IPS DF 6.9 (cell line): ENCODE data around the gene SLC24A3.
"Not testable (repeated sequence)": the region's sequence is repeated elsewhere in the genome, so short reads cannot be mapped to it uniquely, and the experiment has no call there.

Source experiments
- DNase-seq: peaks from one replicate; pipeline ENCODE4 v3.0.0-alpha.2; 2013; ENCODE audit warnings: low read depth, low spot score
- H3K27ac ChIP-seq: one replicate; pipeline ENCODE4 v1.5.1; 2013; ENCODE audit warnings: low read length, control low read depth
- H3K27me3 ChIP-seq: 2 replicates; pipeline ENCODE4 v1.6.1; 2013; ENCODE audit warnings: mild to moderate bottlenecking, low read length; ENCODE audit not compliant: control insufficient read depth, insufficient read depth
- H3K36me3 ChIP-seq: 2 replicates; pipeline ENCODE4 v1.6.1; 2013; ENCODE audit warnings: low read length; ENCODE audit not compliant: control insufficient read depth, insufficient read depth
- H3K4me1 ChIP-seq: 2 replicates; pipeline ENCODE4 v1.6.1; 2013; ENCODE audit warnings: low read length; ENCODE audit not compliant: control insufficient read depth, insufficient read depth
- H3K4me3 ChIP-seq: 2 replicates; pipeline ENCODE4 v1.5.1; 2013; ENCODE audit warnings: mild to moderate bottlenecking, low read length
- H3K9me3 ChIP-seq: 2 replicates; pipeline ENCODE4 v1.6.1; 2013; ENCODE audit warnings: low read length, inconsistent platforms; ENCODE audit not compliant: control insufficient read depth, insufficient read depth
- WGBS: extraction: QIAGEN DNeasy Blood & Tissue Kit; methylation state at CpG from one replicate; pipeline ENCODE4 v1.1.7; 2013; ENCODE audit warnings: mixed read lengths, missing lambda C conversion rate; ENCODE audit not compliant: insufficient read length, insufficient coverage; 5-methylcytosine and 5-hydroxymethylcytosine counted together

The SLC24A3 gene

GRCh38 chr20:19746396-19746795 lies 534.0 kb downstream of the SLC24A3 start:
- Histone ChIP-seq H3K36me3 (no peaks in the 10 kb centered on the region), H3K4me3 (no peak overlapping the region), H3K27ac (no peak overlapping the region), H3K4me1 (peaks cover 2% of the 10 kb centered on the region; the same call in 1 of the 2 replicates), H3K27me3 (no peaks in the 10 kb centered on the region; the same call in 1 of the 2 replicates), H3K9me3 (no peaks in the 10 kb centered on the region)
- DNase-seq: no peak
- WGBS: no CpG with 5 or more reads among the region's 1 CpG

GRCh38 chr20:19747903-19748302 lies 535.5 kb downstream of the SLC24A3 start:
- no peak overlapping the region for H3K4me3 ChIP-seq
- H3K4me1 ChIP-seq: peaks cover 2% of the 10 kb centered on the region; the same call in 1 of the 2 replicates
- no peak for DNase-seq
- H3K9me3 ChIP-seq: no peaks in the 10 kb centered on the region
- H3K36me3 ChIP-seq: no peaks in the 10 kb centered on the region
- H3K27me3 ChIP-seq: no peaks in the 10 kb centered on the region; the same call in 1 of the 2 replicates
- no peak overlapping the region for H3K27ac ChIP-seq
- WGBS: no CpG with 5 or more reads among the region's 4 CpGs

GRCh38 chr20:19748681-19749080 lies 536.2 kb downstream of the SLC24A3 start:
- no peak overlapping the region for H3K27ac ChIP-seq
- H3K36me3 ChIP-seq: no peaks in the 10 kb centered on the region
- no peaks in the 10 kb centered on the region; the same call in 1 of the 2 replicates for H3K27me3 ChIP-seq
- H3K4me3 ChIP-seq: no peak overlapping the region
- H3K9me3 ChIP-seq: no peaks in the 10 kb centered on the region
- no CpG with 5 or more reads among the region's 2 CpGs for WGBS
- DNase-seq: no peak
- peaks cover 2% of the 10 kb centered on the region; the same call in 1 of the 2 replicates for H3K4me1 ChIP-seq

GRCh38 chr20:19749618-19750071 lies 537.2 kb downstream of the SLC24A3 start:
- Histone ChIP-seq H3K9me3 (no peaks in the 10 kb centered on the region), H3K4me3 (no peak overlapping the region), H3K27ac (no peak overlapping the region), H3K4me1 (no peaks in the 10 kb centered on the region), H3K27me3 (no peaks in the 10 kb centered on the region; the same call in 1 of the 2 replicates), H3K36me3 (no peaks in the 10 kb centered on the region)
- no CpG with 5 or more reads among the region's 3 CpGs for WGBS
- DNase-seq: no peak

- WGBS: no CpG with 5 or more reads among the region's 4 CpGs
- H3K27ac ChIP-seq: no peak overlapping the region
Observed at GRCh38 chr20:19750101-19750606, 537.7 kb downstream of the SLC24A3 start.

GRCh38 chr20:19750907-19751636 lies 538.6 kb downstream of the SLC24A3 start:
- Histone ChIP-seq H3K27me3 (no peaks in the 10 kb centered on the region; the same call in 1 of the 2 replicates), H3K4me3 (no peak overlapping the region), H3K36me3 (no peaks in the 10 kb centered on the region), H3K4me1 (no peaks in the 10 kb centered on the region), H3K27ac (no peak overlapping the region), H3K9me3 (no peaks in the 10 kb centered on the region)
- no CpG with 5 or more reads among the region's 5 CpGs for WGBS
- DNase-seq: no peak

More at GRCh38 chr20:19750101-19750606, 537.7 kb downstream of the SLC24A3 start:
- H3K36me3 ChIP-seq: no peaks in the 10 kb centered on the region
- H3K4me3 ChIP-seq: no peak overlapping the region
- no peaks in the 10 kb centered on the region; the same call in 1 of the 2 replicates for H3K27me3 ChIP-seq
- no peaks in the 10 kb centered on the region for H3K4me1 ChIP-seq
- DNase-seq: no peak
- no peaks in the 10 kb centered on the region for H3K9me3 ChIP-seq

- not testable (repeated sequence) for H3K36me3 ChIP-seq, H3K4me3 ChIP-seq, H3K4me1 ChIP-seq, H3K27me3 ChIP-seq, DNase-seq, H3K27ac ChIP-seq, H3K9me3 ChIP-seq
- no CpG with 5 or more reads among the region's 14 CpGs for WGBS
Observed at GRCh38 chr20:19754201-19754600, 541.8 kb downstream of the SLC24A3 start.

GRCh38 chr20:19756761-19757486 lies 544.5 kb downstream of the SLC24A3 start:
- Histone ChIP-seq H3K4me3 (peak overlapping the region; percentile 78; the same call in 1 of the 2 replicates), H3K27ac (no peak overlapping the region), H3K9me3 (no peaks in the 10 kb centered on the region), H3K36me3 (no peaks in the 10 kb centered on the region), H3K27me3 (peaks cover 3% of the 10 kb centered on the region; the same call in 1 of the 2 replicates), H3K4me1 (no peaks in the 10 kb centered on the region)
- DNase-seq: no peak
- WGBS: no CpG with 5 or more reads among the region's 22 CpGs

GRCh38 chr20:19757487-19758132 lies 545.2 kb downstream of the SLC24A3 start:
- Histone ChIP-seq H3K27ac (no peak overlapping the region), H3K9me3 (no peaks in the 10 kb centered on the region), H3K4me1 (no peaks in the 10 kb centered on the region), H3K4me3 (peak overlapping the region; percentile 78; the same call in 1 of the 2 replicates), H3K27me3 (peaks cover 3% of the 10 kb centered on the region; the same call in 1 of the 2 replicates), H3K36me3 (no peaks in the 10 kb centered on the region)
- no CpG with 5 or more reads among the region's 45 CpGs for WGBS
- peak; percentile 91 for DNase-seq

- WGBS: no CpG with 5 or more reads among the region's 25 CpGs
Observed at GRCh38 chr20:19758133-19758500, 545.7 kb downstream of the SLC24A3 start, which contains the start of gene RIN2. TSS of gene RIN2 (plus strand) at chr20:19758258. CDS start at chr20:19889602, 131,344 bp downstream.

More at GRCh38 chr20:19758133-19758500, 545.7 kb downstream of the SLC24A3 start, which contains the start of gene RIN2:
- H3K4me1 ChIP-seq: no peaks in the 10 kb centered on the region
- H3K27ac ChIP-seq: no peak within 1 kb of the TSS
- no peak for DNase-seq
- peaks cover 3% of the 10 kb centered on the region; the same call in 1 of the 2 replicates for H3K27me3 ChIP-seq
- H3K36me3 ChIP-seq: no peaks in the 10 kb centered on the region
- H3K9me3 ChIP-seq: no peaks in the 10 kb centered on the region
- peak within 1 kb of the TSS; percentile 78 for H3K4me3 ChIP-seq
